ENCODE measurements around the gene RPL7A.

RPL7A gene

DNA sequence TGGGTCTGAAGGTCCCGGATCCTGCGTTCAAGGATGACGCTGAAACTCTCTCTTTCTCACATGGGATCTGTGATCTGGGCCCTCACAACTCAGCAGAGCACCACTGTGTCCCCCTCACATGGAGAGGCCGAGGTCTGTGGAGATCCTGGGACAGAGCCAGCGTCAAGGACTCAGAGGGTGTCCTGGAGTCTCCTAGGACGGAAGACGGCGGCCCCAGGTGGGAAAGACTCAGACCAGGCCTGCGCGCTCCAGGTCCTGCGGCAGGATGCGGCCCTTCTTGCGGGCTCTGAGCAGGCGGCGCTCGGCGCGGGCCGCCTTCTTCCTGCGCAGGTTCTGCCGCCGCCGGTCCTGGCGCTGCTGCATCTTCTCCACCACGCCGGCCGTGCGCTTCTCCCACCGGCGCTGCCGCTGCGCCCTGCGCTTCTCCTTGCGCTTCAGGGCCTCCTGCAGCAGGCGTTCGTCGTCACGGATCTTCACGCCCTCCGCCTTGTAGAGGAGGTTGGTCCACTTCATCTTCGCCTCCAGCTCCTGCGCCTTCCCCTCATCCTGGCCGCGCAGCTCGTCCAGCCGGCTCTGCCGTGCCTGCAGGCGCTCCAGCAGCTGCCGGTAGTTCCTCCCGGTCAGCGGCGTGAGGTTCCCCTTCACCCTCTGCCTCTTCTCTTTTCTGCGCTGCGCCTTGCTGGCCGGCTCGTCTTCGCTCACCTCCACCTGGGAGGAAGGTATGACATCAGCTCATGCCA, 16.2 kb upstream of the RPL7A start:
- Histone ChIP-seq H3K27ac (ENCODE audit: low read depth, low read length) (no peak overlapping the region), H3K9me2 (replicated peaks; ENCODE audit: control insufficient read depth, low read length) (no peaks in the 10 kb centered on the region), H3K4me1 (ENCODE audit: control insufficient read depth, low read length) (peaks cover 19% of the 10 kb centered on the region), H3K4me2 (ENCODE audit: low read length) (no peak overlapping the region), H3K79me2 (ENCODE audit: control insufficient read depth, low read length) (peaks cover 37% of the 10 kb centered on the region), H3F3A (ENCODE audit: control insufficient read depth, insufficient read depth) (peaks cover 11% of the 10 kb centered on the region; the same call in 1 of the 2 replicates), H3K27me3 (ENCODE audit: control insufficient read depth, low read length) (no peaks in the 10 kb centered on the region), H3K9me3 (ENCODE audit: control insufficient read depth, insufficient read depth, low read length) (no peaks in the 10 kb centered on the region), H3K36me3 (ENCODE audit: control insufficient read depth, low read length) (peaks cover 56% of the 10 kb centered on the region), H3K4me3 (ENCODE audit: low read length) (no peak overlapping the region), H4K20me1 (ENCODE audit: control insufficient read depth, insufficient read depth, low read depth, low read length) (peaks cover 15% of the 10 kb centered on the region)
- TF ChIP-seq, protein P1, sequence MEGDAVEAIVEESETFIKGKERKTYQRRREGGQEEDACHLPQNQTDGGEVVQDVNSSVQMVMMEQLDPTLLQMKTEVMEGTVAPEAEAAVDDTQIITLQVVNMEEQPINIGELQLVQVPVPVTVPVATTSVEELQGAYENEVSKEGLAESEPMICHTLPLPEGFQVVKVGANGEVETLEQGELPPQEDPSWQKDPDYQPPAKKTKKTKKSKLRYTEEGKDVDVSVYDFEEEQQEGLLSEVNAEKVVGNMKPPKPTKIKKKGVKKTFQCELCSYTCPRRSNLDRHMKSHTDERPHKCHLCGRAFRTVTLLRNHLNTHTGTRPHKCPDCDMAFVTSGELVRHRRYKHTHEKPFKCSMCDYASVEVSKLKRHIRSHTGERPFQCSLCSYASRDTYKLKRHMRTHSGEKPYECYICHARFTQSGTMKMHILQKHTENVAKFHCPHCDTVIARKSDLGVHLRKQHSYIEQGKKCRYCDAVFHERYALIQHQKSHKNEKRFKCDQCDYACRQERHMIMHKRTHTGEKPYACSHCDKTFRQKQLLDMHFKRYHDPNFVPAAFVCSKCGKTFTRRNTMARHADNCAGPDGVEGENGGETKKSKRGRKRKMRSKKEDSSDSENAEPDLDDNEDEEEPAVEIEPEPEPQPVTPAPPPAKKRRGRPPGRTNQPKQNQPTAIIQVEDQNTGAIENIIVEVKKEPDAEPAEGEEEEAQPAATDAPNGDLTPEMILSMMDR (IDR thresholded peaks at IDR 0.05; ENCODE audit: low read depth, low read length, poor library complexity, severe bottlenecking): no peak
- no peak for TF ChIP-seq EZH2phosphoT487 (IDR thresholded peaks at IDR 0.05; ENCODE audit: borderline replicate concordance, low read length)

DNA sequence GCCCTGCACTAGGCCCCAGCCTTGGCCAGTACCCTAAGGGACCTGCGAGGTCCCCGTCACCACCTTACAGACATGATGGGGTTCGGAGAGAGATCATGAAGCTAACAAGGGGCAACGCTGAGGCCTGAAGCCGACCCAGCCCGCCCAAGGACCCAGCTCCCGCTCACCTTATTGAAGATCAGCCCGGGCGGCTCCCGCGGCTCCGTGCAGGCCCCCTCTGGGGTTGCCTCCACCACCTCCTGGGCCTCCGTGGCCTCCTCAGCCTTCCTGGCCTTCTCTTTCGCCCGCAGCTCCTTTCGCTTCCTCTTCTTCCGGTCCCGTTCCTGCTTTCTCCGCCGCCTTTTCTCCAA, 15.7 kb upstream of the RPL7A start:
- no peak overlapping the region for H3K4me2 ChIP-seq (ENCODE audit: low read length)

DNA sequence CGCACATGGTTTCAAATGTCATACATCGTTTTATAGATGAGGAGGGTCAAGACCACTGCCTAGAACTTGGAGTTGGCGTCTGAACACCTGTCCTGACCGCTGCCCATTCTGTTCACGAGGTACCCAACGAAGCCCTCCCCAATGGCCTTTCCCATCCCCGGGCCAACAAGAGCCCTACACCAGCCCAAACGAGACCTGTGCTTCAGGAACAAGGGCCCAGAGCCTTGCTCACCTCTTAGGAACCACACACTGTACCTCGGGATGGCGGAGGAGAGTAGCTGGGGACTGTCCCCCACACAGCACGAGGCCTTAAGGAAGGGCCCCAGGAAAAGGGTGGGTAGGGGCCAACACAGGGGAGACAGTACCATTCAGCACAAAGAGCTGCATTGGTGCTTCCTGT, 15.0 kb upstream of the RPL7A start:
- Histone ChIP-seq H3K9me2 (replicated peaks; ENCODE audit: control insufficient read depth, low read length) (no peaks in the 10 kb centered on the region), H3K79me2 (ENCODE audit: control insufficient read depth, low read length) (peaks cover 37% of the 10 kb centered on the region), H3K4me2 (ENCODE audit: low read length) (no peak overlapping the region), H3F3A (ENCODE audit: control insufficient read depth, insufficient read depth) (peaks cover 7% of the 10 kb centered on the region), H3K4me1 (ENCODE audit: control insufficient read depth, low read length) (peaks cover 23% of the 10 kb centered on the region), H3K27ac (ENCODE audit: low read depth, low read length) (no peak overlapping the region), H3K4me3 (ENCODE audit: low read length) (no peak overlapping the region), H4K20me1 (ENCODE audit: control insufficient read depth, insufficient read depth, low read depth, low read length) (peaks cover 15% of the 10 kb centered on the region), H3K36me3 (ENCODE audit: control insufficient read depth, low read length) (peaks cover 56% of the 10 kb centered on the region), H3K9me3 (ENCODE audit: control insufficient read depth, insufficient read depth, low read length) (no peaks in the 10 kb centered on the region), H3K27me3 (ENCODE audit: control insufficient read depth, low read length) (no peaks in the 10 kb centered on the region)
- TF ChIP-seq, protein P1 (IDR thresholded peaks at IDR 0.05; ENCODE audit: low read depth, low read length, poor library complexity, severe bottlenecking): no peak
- no peak for TF ChIP-seq EZH2phosphoT487 (IDR thresholded peaks at IDR 0.05; ENCODE audit: borderline replicate concordance, low read length)

More for the DNA sequence above, 15.7 kb upstream of the RPL7A start:
- Histone ChIP-seq H3K79me2 (ENCODE audit: control insufficient read depth, low read length) (peaks cover 37% of the 10 kb centered on the region), H3K27ac (ENCODE audit: low read depth, low read length) (no peak overlapping the region), H3K4me3 (ENCODE audit: low read length) (no peak overlapping the region), H3F3A (ENCODE audit: control insufficient read depth, insufficient read depth) (peaks cover 13% of the 10 kb centered on the region), H3K4me1 (ENCODE audit: control insufficient read depth, low read length) (peaks cover 23% of the 10 kb centered on the region), H3K9me2 (replicated peaks; ENCODE audit: control insufficient read depth, low read length) (no peaks in the 10 kb centered on the region), H3K36me3 (ENCODE audit: control insufficient read depth, low read length) (peaks cover 56% of the 10 kb centered on the region), H3K27me3 (ENCODE audit: control insufficient read depth, low read length) (no peaks in the 10 kb centered on the region), H3K9me3 (ENCODE audit: control insufficient read depth, insufficient read depth, low read length) (no peaks in the 10 kb centered on the region), H4K20me1 (ENCODE audit: control insufficient read depth, insufficient read depth, low read depth, low read length) (peaks cover 15% of the 10 kb centered on the region)
- TF ChIP-seq, protein P1 (IDR thresholded peaks at IDR 0.05; ENCODE audit: low read depth, low read length, poor library complexity, severe bottlenecking): no peak
- no peak for TF ChIP-seq EZH2phosphoT487 (IDR thresholded peaks at IDR 0.05; ENCODE audit: borderline replicate concordance, low read length)

Data from DOHH2 (cell line).